NCI-H2171 (cell line): ENCODE measurements around the gene IFNA13.
"Not testable (repeated sequence)": the region's sequence is repeated elsewhere in the genome, so short reads cannot be mapped to it uniquely, and the experiment has no call there.

Experiments used
- DNase-seq: peaks from one replicate; lab custom pipeline; 2025; lab: John Stamatoyannopoulos, UW

IFNA13 gene

GRCh38 chr9:21367957-21368356, at the start of gene IFNA13:
IFNA13 (minus strand) TSS chr9:21368057; CDS start chr9:21368010, 47 bp downstream.
- no peak for DNase-seq

GRCh38 chr9:21415493-21416267, 47.8 kb upstream of the IFNA13 start:
- DNase-seq = peak; percentile 29

- DNase-seq = no peak
Observed at GRCh38 chr9:21414220-21414940, 46.5 kb upstream of the IFNA13 start.

GRCh38 chr9:21413624-21414023, 45.8 kb upstream of the IFNA13 start:
- no peak for DNase-seq

- no peak for DNase-seq
Observed at GRCh38 chr9:21413151-21413550, 45.3 kb upstream of the IFNA13 start.

GRCh38 chr9:21412107-21412506, 44.2 kb upstream of the IFNA13 start:
- DNase-seq = no peak

GRCh38 chr9:21408817-21409216, 41.0 kb upstream of the IFNA13 start, which contains the start of gene IFNA8:
IFNA8 (plus strand) TSS chr9:21409117; CDS start chr9:21409177, 60 bp downstream.
- no peak for DNase-seq

GRCh38 chr9:21404146-21404545, 36.3 kb upstream of the IFNA13 start:
- no peak for DNase-seq

- no peak for DNase-seq
Observed at GRCh38 chr9:21402386-21403251, 34.8 kb upstream of the IFNA13 start.

- no peak for DNase-seq
Observed at GRCh38 chr9:21399956-21400355, 32.1 kb upstream of the IFNA13 start.

GRCh38 chr9:21398955-21399489, 31.2 kb upstream of the IFNA13 start:
- no peak for DNase-seq

GRCh38 chr9:21395778-21396717, 28.2 kb upstream of the IFNA13 start:
- no peak for DNase-seq

GRCh38 chr9:21392270-21392669, 24.4 kb upstream of the IFNA13 start:
- no peak for DNase-seq

GRCh38 chr9:21385131-21385670, 17.3 kb upstream of the IFNA13 start, which contains the start of gene IFNA2:
IFNA2 (minus strand) TSS chr9:21385398; CDS start chr9:21385329, 69 bp downstream.
- no peak for DNase-seq

- DNase-seq = no peak
Observed at GRCh38 chr9:21383627-21384026, 15.8 kb upstream of the IFNA13 start.

GRCh38 chr9:21381448-21382339, 13.8 kb upstream of the IFNA13 start:
- no peak for DNase-seq

- not testable (repeated sequence) for DNase-seq
Observed at GRCh38 chr9:21371467-21371866, 3.6 kb upstream of the IFNA13 start.

GRCh38 chr9:21367169-21367568, 688 bp downstream of the IFNA13 start:
- DNase-seq = not testable (repeated sequence)

- DNase-seq = no peak
Observed at GRCh38 chr9:21362287-21362686, 5.6 kb downstream of the IFNA13 start.
